Sigmoid colon (tissue), 7 donors: Measurements from ENCODE around the gene TMC8. TPM values are rescaled to one million over a fixed set of nuclear protein-coding genes. Genes with fewer than 3 reads are reported as not detected.

Experiments used
- DNase-seq: peaks from one replicate; pipeline ENCODE4 v3.0.0-alpha.2; 2019
- H3K27ac ChIP-seq, 4 donors: fragments of 200-600 bp; sonication (generic); one replicate each; pipeline ENCODE4 v1.5.1; 2016 to 2019; ENCODE audit warnings: mild to moderate bottlenecking in 1 of 4
- H3K27me3 ChIP-seq, 3 donors: fragments of 200-600 bp; sonication (generic); one replicate each; pipeline ENCODE4 v1.5.1; 2019; ENCODE audit warnings: mild to moderate bottlenecking in 1 of 3
- H3K36me3 ChIP-seq, 4 donors: fragments of 200-600 bp; sonication (generic); one replicate each; pipeline ENCODE4 v1.5.1; 2016 to 2019
- H3K4me1 ChIP-seq, 4 donors: fragments of 200-600 bp; sonication (generic); one replicate each; pipeline ENCODE4 v1.5.1; 2017 to 2019
- H3K4me3 ChIP-seq, 4 donors: fragments of 200-600 bp; sonication (generic); one replicate each; pipeline ENCODE4 v1.5.1; 2017 to 2019; ENCODE audit warnings: mild to moderate bottlenecking in 2 of 4, moderate library complexity in 1 of 4
- H3K9me3 ChIP-seq, 4 donors: fragments of 200-600 bp in 3 of 4; sonication (generic) in 3 of 4; one replicate each; pipeline versions ENCODE4 v1.5.1 to v1.6.1; 2013 to 2019
- CTCF ChIP-seq, 4 experiments: fragments of 450-650 bp in 3 of 4; fragments of 200-600 bp in 1 of 4; IDR thresholded peaks; one replicate each; pipeline ENCODE4 v1.5.1; 2016 to 2019; ENCODE audit warnings: antibody characterized with exemption in 4 of 4, mild to moderate bottlenecking in 3 of 4, moderate library complexity in 2 of 4
- EP300 ChIP-seq, 4 donors: sonication (generic); formaldehyde crosslinking; IDR thresholded peaks; one replicate each; pipeline ENCODE4 v1.6.1; 2017; ENCODE audit warnings: antibody characterized with exemption in 4 of 4
- POLR2A ChIP-seq, 2 donors: fragments of 450-650 bp; IDR thresholded peaks; one replicate each; pipeline ENCODE4 v1.6.1; 2016; ENCODE audit warnings: antibody characterized with exemption in 2 of 2, mild to moderate bottlenecking in 2 of 2, moderate library complexity in 2 of 2
- POLR2AphosphoS5 ChIP-seq, 4 donors: sonication (generic); formaldehyde crosslinking; IDR thresholded peaks; one replicate each; pipeline ENCODE4 v1.6.1; 2017; ENCODE audit warnings: antibody characterized with exemption in 4 of 4
- WGBS, 2 donors: extraction: QIAGEN DNeasy Blood & Tissue Kit; methylation state at CpG; one replicate each; pipeline ENCODE4 v1.1.7; 2013; 5-methylcytosine and 5-hydroxymethylcytosine counted together
- intact Hi-C: fragments of 100-400 bp; cut with DNase I; formaldehyde crosslinking; loops from one replicate; pipeline ENCODE4 v1.15.1; 2023
- polyA plus RNA-seq, 3 donors: library from polyadenylated mRNA; stranded (reverse); fragments of 200-250 nt; gene quantifications; one replicate each; pipeline ENCODE4 v1.2.3, GENCODE V29; 2013
- total RNA-seq, 4 donors: library from RNA; depleted of rRNA; stranded (reverse); fragments of >200 nt; gene quantifications; one replicate each; pipeline ENCODE4 v1.1.0, GENCODE V29; 2016
- donor health status: healthy with polysubstance abuse.
- donor health status: Bipolar disorder and iron deficiency.
- donor health status: healthy.

The TMC8 gene
- total and polyA plus RNA-seq, 7 donors = 1.8 to 51.7 (median 3.0) TPM

- Histone ChIP-seq H3K27ac (no peak overlapping the region), H3K36me3 (peaks cover 0 to 27% (median 7%) of the 10 kb centered on the region in 4 donors), H3K9me3 (no peaks in the 10 kb centered on the region), H3K27me3 (peaks cover 0 to 11% (median 4%) of the 10 kb centered on the region in 3 donors), H3K4me1 (peaks cover 0 to 8% (median 4%) of the 10 kb centered on the region in 4 donors), H3K4me3 (no peak overlapping the region)
- intact Hi-C loops = no loop called here
- TF ChIP-seq POLR2A (IDR thresholded peaks at IDR 0.05) = no peak
- no peak for TF ChIP-seq CTCF (IDR thresholded peaks at IDR 0.05)
- TF ChIP-seq POLR2AphosphoS5 (IDR thresholded peaks at IDR 0.05) = no peak
- TF ChIP-seq EP300 (IDR thresholded peaks at IDR 0.05) = no peak
- WGBS, 2 donors = 83 to 85% methylated on average over 18 of the region's 18 CpGs
- peak; percentile 58 for DNase-seq
Observed at GRCh38 chr17:78108726-78109488, 21.7 kb upstream of the TMC8 start.

- no peaks in the 10 kb centered on the region for H3K9me3 ChIP-seq
- no peak overlapping the region for H3K4me3 ChIP-seq
- H3K27me3 ChIP-seq = peaks cover 0 to 13% (median 6%) of the 10 kb centered on the region in 3 donors
- H3K27ac ChIP-seq = no peak overlapping the region
- peaks cover 0 to 22% (median 3%) of the 10 kb centered on the region in 4 donors for H3K36me3 ChIP-seq
- H3K4me1 ChIP-seq = peaks cover 0 to 8% (median 4%) of the 10 kb centered on the region in 4 donors
- DNase-seq = peak; percentile 33
- TF ChIP-seq POLR2A (IDR thresholded peaks at IDR 0.05) = no peak
- TF ChIP-seq EP300 (IDR thresholded peaks at IDR 0.05) = no peak
- no peak for TF ChIP-seq POLR2AphosphoS5 (IDR thresholded peaks at IDR 0.05)
- no peak for TF ChIP-seq CTCF (IDR thresholded peaks at IDR 0.05)
- 81 to 95% methylated on average over 9 of the region's 9 CpGs for WGBS, 2 donors
- intact Hi-C loops = no loop called here
Observed at GRCh38 chr17:78109489-78109761, 21.1 kb upstream of the TMC8 start.

GRCh38 chr17:78110363-78111015, 20.1 kb upstream of the TMC8 start:
- peaks cover 0 to 8% (median 4%) of the 10 kb centered on the region in 4 donors for H3K4me1 ChIP-seq

GRCh38 chr17:78111016-78111726, 19.4 kb upstream of the TMC8 start:
- TF ChIP-seq EP300 (IDR thresholded peaks at IDR 0.05) (no peak), POLR2A (IDR thresholded peaks at IDR 0.05) (no peak), CTCF (IDR thresholded peaks at IDR 0.05) (no peak), POLR2AphosphoS5 (IDR thresholded peaks at IDR 0.05) (no peak)
- Histone ChIP-seq H3K4me1 (peaks cover 0 to 8% (median 4%) of the 10 kb centered on the region in 4 donors), H3K27ac (no peak overlapping the region), H3K9me3 (no peaks in the 10 kb centered on the region), H3K4me3 (no peak overlapping the region), H3K27me3 (peaks cover 0 to 20% (median 6%) of the 10 kb centered on the region in 3 donors), H3K36me3 (peaks cover 0 to 8% (median 0%) of the 10 kb centered on the region in 4 donors)
- intact Hi-C loops = loop anchor here (10.0 kb wide), 1 partner anchor 314 kb away; no protein-coding TSS in a partner anchor
- DNase-seq = peak; percentile 58
- 89 to 92% methylated on average over 19 of the region's 19 CpGs for WGBS, 2 donors

More at GRCh38 chr17:78110363-78111015, 20.1 kb upstream of the TMC8 start:
- 87 to 90% methylated on average over 22 of the region's 22 CpGs for WGBS, 2 donors
- no peak for TF ChIP-seq EP300 (IDR thresholded peaks at IDR 0.05)
- no peak for TF ChIP-seq POLR2A (IDR thresholded peaks at IDR 0.05)
- TF ChIP-seq CTCF (IDR thresholded peaks at IDR 0.05) = no peak
- TF ChIP-seq POLR2AphosphoS5 (IDR thresholded peaks at IDR 0.05) = no peak
- H3K36me3 ChIP-seq = peaks cover 0 to 12% (median 0%) of the 10 kb centered on the region in 4 donors
- H3K9me3 ChIP-seq = no peaks in the 10 kb centered on the region
- H3K4me3 ChIP-seq = no peak overlapping the region
- peaks cover 0 to 20% (median 6%) of the 10 kb centered on the region in 3 donors for H3K27me3 ChIP-seq
- no peak overlapping the region for H3K27ac ChIP-seq
- intact Hi-C loops = loop anchor here (10.0 kb wide), 1 partner anchor 314 kb away; no protein-coding TSS in a partner anchor
- DNase-seq = no peak
